ENCODE results near the gene PGAP1. TPM values are rescaled to one million over a fixed set of nuclear protein-coding genes. Genes with fewer than 3 reads are reported as not detected.

PGAP1 gene
- total RNA-seq, 1 experiment from 2014 or later, result 7.1 TPM

- no peaks in the 10 kb centered on the region for H4K20me1 ChIP-seq (ENCODE audit: insufficient read depth)
- no peaks in the 10 kb centered on the region for H3K27me3 ChIP-seq (ENCODE audit: insufficient read depth, low read length)
- no peak overlapping the region for H3K4me3 ChIP-seq (replicated peaks in 1 of 2; ENCODE audit: low read depth in 1 of 2, low read length in 2 of 2)
- TF ChIP-seq CBX3 (IDR thresholded peaks at IDR 0.05; ENCODE audit: low read depth), result no peak
- no peak for TF ChIP-seq ZFX (IDR thresholded peaks at IDR 0.05)
- TF ChIP-seq FOSL1 (IDR thresholded peaks at IDR 0.05; ENCODE audit: low read depth), result no peak
- no peak for TF ChIP-seq YY1 (IDR thresholded peaks at IDR 0.05; ENCODE audit: extremely low read depth, insufficient replicate concordance, low read depth, low read length)
- TF ChIP-seq RAD21 (IDR thresholded peaks at IDR 0.05; ENCODE audit: low read depth), result no peak
- TF ChIP-seq, protein P1, sequence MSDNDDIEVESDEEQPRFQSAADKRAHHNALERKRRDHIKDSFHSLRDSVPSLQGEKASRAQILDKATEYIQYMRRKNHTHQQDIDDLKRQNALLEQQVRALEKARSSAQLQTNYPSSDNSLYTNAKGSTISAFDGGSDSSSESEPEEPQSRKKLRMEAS (IDR thresholded peaks at IDR 0.05), result no peak
- no peak for TF ChIP-seq JUND (IDR thresholded peaks at IDR 0.05)
- no peak for TF ChIP-seq POLR2AphosphoS5 (IDR thresholded peaks at IDR 0.05; ENCODE audit: low read depth, low read length)
- TF ChIP-seq SP1 (IDR thresholded peaks at IDR 0.05; ENCODE audit: low read depth), result no peak
- TF ChIP-seq EGR1 (IDR thresholded peaks at IDR 0.05; ENCODE audit: low read depth), result no peak
- no peak for TF ChIP-seq CEBPB (IDR thresholded peaks at IDR 0.05; ENCODE audit: low read depth)
- no peak for TF ChIP-seq SIN3A (IDR thresholded peaks at IDR 0.05; ENCODE audit: low read depth)
- no peak for TF ChIP-seq ZNF274 (IDR thresholded peaks at IDR 0.05; ENCODE audit: low read depth, low read length)
- TF ChIP-seq REST (IDR thresholded peaks at IDR 0.05; ENCODE audit: low read depth), result no peak
- no peak for TF ChIP-seq ATF3 (IDR thresholded peaks at IDR 0.05)
- no peak for TF ChIP-seq TCF7L2 (IDR thresholded peaks at IDR 0.05; ENCODE audit: borderline replicate concordance, extremely low read depth, insufficient read depth, insufficient read length)
- no peak for TF ChIP-seq EZH2 (IDR thresholded peaks at IDR 0.05)
- TF ChIP-seq EZH2phosphoT487 (IDR thresholded peaks at IDR 0.05; ENCODE audit: borderline replicate concordance), result no peak
- TF ChIP-seq, protein P2, sequence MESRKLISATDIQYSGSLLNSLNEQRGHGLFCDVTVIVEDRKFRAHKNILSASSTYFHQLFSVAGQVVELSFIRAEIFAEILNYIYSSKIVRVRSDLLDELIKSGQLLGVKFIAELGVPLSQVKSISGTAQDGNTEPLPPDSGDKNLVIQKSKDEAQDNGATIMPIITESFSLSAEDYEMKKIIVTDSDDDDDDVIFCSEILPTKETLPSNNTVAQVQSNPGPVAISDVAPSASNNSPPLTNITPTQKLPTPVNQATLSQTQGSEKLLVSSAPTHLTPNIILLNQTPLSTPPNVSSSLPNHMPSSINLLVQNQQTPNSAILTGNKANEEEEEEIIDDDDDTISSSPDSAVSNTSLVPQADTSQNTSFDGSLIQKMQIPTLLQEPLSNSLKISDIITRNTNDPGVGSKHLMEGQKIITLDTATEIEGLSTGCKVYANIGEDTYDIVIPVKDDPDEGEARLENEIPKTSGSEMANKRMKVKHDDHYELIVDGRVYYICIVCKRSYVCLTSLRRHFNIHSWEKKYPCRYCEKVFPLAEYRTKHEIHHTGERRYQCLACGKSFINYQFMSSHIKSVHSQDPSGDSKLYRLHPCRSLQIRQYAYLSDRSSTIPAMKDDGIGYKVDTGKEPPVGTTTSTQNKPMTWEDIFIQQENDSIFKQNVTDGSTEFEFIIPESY (IDR thresholded peaks at IDR 0.05; ENCODE audit: extremely low read depth, insufficient replicate concordance, low read length), result no peak
- H2AFZ ChIP-seq (ENCODE audit: low read depth, low read length, poor library complexity, severe bottlenecking), result no peak overlapping the region
- no peak overlapping the region for H3K27ac ChIP-seq (ENCODE audit: low read depth, low read length)
- intact Hi-C loops (cut with micrococcal nuclease), result no loop called here
- H3K9me3 ChIP-seq (ENCODE audit: control insufficient read depth in 1 of 2, insufficient read depth in 1 of 2, low read depth in 1 of 2, low read length in 2 of 2), result no peaks in the 10 kb centered on the region
- H3K4me1 ChIP-seq (ENCODE audit: control insufficient read depth in 1 of 2, insufficient read depth in 2 of 2, low read length in 2 of 2), result peaks cover 0 to 8% of the 10 kb centered on the region in 2 experiments; a peak in 2 of 4 replicates
- H3K9ac ChIP-seq (ENCODE audit: low read length), result no peak overlapping the region
- no peaks in the 10 kb centered on the region for H3K79me2 ChIP-seq (ENCODE audit: insufficient read depth, low read length)
- BruUV-seq (replicated peaks), result no TSS peak
- ATAC-seq (no peak), DNase-seq (ENCODE audit: low read depth, low spot score) (no peak)
- CTCF ChIA-PET, result no interaction called here
- POLR2A ChIA-PET, result no interaction called here
- no peak overlapping the region for H3K4me2 ChIP-seq (ENCODE audit: low read length)
- H3K36me3 ChIP-seq (ENCODE audit: control insufficient read depth in 1 of 2, insufficient read depth in 2 of 2, low read length in 2 of 2), result no peaks in the 10 kb centered on the region
- RAD21 ChIA-PET (ENCODE audit: low non-redundant PET in 1 of 2, low total read pairs in 2 of 2, uncharacterized antibody in 2 of 2, unreplicated experiment in 2 of 2), result no interaction called here
- no peaks in the 10 kb centered on the region for H3K9me2 ChIP-seq (ENCODE audit: insufficient read depth)
Observed at GRCh38 chr2:196931555-196931954, 5.0 kb upstream of the PGAP1 start.
